ENCODE data around the gene PHKA2. TPM values are rescaled to one million over a fixed set of nuclear protein-coding genes. Genes with fewer than 3 reads are reported as not detected.

Gene PHKA2
- total RNA-seq, 2 experiments from 2014 or later, result 17.5 to 26.1 TPM

DNA sequence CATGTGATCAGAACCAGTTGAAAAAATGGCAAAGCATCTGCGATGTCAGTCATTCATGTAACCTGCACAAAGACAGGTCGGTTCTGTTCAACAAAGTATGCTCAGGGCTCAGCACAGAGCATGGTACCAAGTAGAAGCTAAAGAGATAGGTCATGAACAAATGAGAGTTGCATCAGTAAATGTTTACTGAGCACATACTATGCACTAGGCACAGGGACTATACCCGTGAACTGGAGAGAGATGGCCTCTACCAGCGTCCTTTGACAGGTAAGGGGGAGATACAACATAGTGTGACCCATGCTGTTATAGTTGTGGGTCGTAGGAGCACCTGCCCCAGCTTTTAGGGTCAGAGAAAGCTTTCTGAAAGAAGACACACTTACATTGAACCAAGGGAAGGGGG, 46.7 kb downstream of the PHKA2 start:
- Mint-ChIP-seq H3K36me3 (no peaks in the 10 kb centered on the region), H3K9me3 (ENCODE audit: low read depth) (no peaks in the 10 kb centered on the region), H3K27me3 (no peaks in the 10 kb centered on the region), H3K4me3 (no peak overlapping the region), H3K4me1 (no peaks in the 10 kb centered on the region), H3K27ac (no peak overlapping the region)
- ATAC-seq, result no peak
- no peak for DNase-seq
- CTCF ChIA-PET, result no interaction called here

DNA sequence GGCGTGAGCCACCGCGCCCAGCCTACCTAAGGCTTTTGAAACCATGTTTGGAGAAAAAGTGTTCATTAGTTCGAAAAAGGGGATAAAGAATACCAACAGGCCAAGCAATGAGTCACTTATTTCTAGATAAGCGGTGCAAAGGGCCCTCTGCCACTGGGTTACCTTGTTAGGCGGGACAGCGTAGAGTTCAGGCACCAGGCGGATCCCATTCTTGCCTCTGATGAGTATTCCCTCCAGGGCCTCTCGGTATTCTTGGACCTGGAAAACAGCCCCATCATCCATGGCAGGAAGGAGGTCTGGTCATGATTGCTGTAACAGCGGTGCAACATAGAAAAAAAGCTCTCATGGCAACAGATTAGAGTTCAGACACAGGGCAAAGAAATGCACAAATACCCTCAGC, 48.0 kb downstream of the PHKA2 start:
- CTCF ChIA-PET, result no interaction called here
- no peaks in the 10 kb centered on the region for H3K36me3 Mint-ChIP-seq
- no peak overlapping the region for H3K4me3 Mint-ChIP-seq
- no peak for ATAC-seq
- H3K4me1 Mint-ChIP-seq, result no peaks in the 10 kb centered on the region
- H3K27me3 Mint-ChIP-seq, result no peaks in the 10 kb centered on the region
- H3K9me3 Mint-ChIP-seq (ENCODE audit: low read depth), result no peaks in the 10 kb centered on the region
- H3K27ac Mint-ChIP-seq, result no peak overlapping the region
- no peak for DNase-seq

DNA sequence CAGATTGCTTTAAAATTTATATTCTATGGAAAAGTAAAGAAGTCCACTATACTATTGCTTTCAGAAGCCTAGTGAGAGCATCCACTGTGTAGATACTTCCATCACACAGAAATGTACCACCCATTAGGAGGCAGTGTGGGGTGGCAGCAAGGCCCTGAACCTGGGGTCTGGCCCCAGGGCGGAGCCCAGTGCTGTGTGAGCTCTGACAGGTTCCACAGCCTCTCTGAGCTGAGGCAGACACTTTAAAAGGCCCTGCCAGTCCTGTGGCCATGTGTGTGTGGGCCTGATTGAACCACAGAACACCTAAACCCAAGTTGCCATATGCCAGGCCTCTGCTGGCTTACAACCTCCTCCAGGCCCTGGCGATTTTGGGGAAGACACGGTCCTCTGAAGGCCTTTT, 49.2 kb downstream of the PHKA2 start:
- no peak overlapping the region for H3K27ac Mint-ChIP-seq
- DNase-seq, result no peak
- no peak for ATAC-seq
- H3K36me3 Mint-ChIP-seq, result no peaks in the 10 kb centered on the region
- CTCF ChIA-PET, result no interaction called here
- H3K4me3 Mint-ChIP-seq, result no peak overlapping the region
- no peaks in the 10 kb centered on the region for H3K9me3 Mint-ChIP-seq (ENCODE audit: low read depth)
- no peaks in the 10 kb centered on the region for H3K27me3 Mint-ChIP-seq
- H3K4me1 Mint-ChIP-seq, result no peaks in the 10 kb centered on the region

DNA sequence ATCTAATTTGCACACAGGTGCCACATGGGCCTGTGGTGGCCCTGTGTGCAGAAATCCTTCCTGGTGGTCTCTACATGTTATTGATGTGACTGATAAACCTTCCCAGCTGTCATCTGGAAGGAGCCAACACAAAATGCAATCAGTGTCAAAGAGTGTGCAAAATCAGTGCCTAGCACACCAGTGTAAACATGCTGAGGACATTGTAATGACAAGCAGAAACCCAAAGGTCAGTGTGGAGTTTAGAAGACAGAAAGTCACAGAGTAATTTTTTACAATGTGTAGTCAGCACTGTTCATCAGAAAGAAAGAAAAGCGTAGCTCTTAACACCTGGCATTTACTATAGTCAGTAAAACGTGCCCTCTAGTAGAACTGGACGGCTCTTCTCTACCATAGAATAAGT, 50.3 kb downstream of the PHKA2 start:
- CTCF ChIA-PET, result interaction anchor here (1.1 kb wide), 1 partner anchor 400 kb away, joined by 3 read pairs; no protein-coding TSS in a partner anchor
- Mint-ChIP-seq H3K9me3 (ENCODE audit: low read depth) (no peaks in the 10 kb centered on the region), H3K27me3 (no peaks in the 10 kb centered on the region), H3K4me1 (no peaks in the 10 kb centered on the region), H3K27ac (no peak overlapping the region), H3K36me3 (no peaks in the 10 kb centered on the region), H3K4me3 (no peak overlapping the region)
- ATAC-seq (no peak), DNase-seq (no peak)

DNA sequence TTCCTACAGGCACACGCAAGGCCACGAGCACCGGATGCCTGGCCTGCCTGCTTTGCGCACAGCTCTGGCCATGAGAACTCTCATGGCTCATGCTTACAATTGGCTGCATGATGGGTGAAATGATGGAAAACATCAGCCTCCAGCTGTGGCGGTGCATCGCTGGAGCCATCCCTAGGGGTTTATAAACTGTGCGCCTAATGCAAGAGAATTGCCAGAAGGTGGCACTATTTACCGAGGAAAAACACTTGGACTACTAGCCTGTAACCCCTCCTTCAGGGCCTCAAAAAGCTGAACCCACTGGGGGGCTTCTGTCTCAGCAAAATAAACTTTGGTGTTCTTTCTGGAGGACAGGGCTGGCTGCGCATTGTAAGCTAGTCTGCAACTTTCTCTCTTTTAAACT, 51.9 kb downstream of the PHKA2 start:
- no peak overlapping the region for H3K4me3 Mint-ChIP-seq
- H3K36me3 Mint-ChIP-seq, result no peaks in the 10 kb centered on the region
- no peaks in the 10 kb centered on the region for H3K4me1 Mint-ChIP-seq
- H3K27me3 Mint-ChIP-seq, result no peaks in the 10 kb centered on the region
- no peaks in the 10 kb centered on the region for H3K9me3 Mint-ChIP-seq (ENCODE audit: low read depth)
- ATAC-seq (no peak), DNase-seq (no peak)
- no peak overlapping the region for H3K27ac Mint-ChIP-seq
- CTCF ChIA-PET, result interaction anchor here (0.8 kb wide), 1 partner anchor 402 kb away, joined by 3 read pairs; no protein-coding TSS in a partner anchor

DNA sequence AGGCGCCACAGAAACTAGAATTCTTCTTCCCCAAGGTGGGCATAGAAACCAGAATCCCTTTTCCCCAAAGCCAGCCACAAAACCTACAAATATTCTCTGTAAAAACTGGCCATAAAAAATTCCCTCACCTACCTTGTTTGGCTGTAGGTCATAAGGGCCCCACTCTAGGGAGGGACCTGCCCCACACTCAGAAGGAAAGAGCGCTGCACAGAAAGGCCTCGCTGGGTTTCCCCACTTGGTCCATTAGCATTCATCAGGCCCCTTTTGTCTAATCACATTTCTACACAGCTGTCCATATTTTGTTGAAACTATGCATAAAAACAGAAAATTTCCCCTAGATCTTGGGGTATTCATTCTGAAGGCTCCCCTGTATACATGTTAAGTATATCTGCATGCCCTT, 54.1 kb downstream of the PHKA2 start:
- no peaks in the 10 kb centered on the region for H3K27me3 Mint-ChIP-seq
- no peaks in the 10 kb centered on the region for H3K36me3 Mint-ChIP-seq
- no peaks in the 10 kb centered on the region for H3K9me3 Mint-ChIP-seq (ENCODE audit: low read depth)
- ATAC-seq (no peak), DNase-seq (no peak)
- CTCF ChIA-PET, result no interaction called here
- no peaks in the 10 kb centered on the region for H3K4me1 Mint-ChIP-seq
- no peak overlapping the region for H3K27ac Mint-ChIP-seq
- no peak overlapping the region for H3K4me3 Mint-ChIP-seq

DNA sequence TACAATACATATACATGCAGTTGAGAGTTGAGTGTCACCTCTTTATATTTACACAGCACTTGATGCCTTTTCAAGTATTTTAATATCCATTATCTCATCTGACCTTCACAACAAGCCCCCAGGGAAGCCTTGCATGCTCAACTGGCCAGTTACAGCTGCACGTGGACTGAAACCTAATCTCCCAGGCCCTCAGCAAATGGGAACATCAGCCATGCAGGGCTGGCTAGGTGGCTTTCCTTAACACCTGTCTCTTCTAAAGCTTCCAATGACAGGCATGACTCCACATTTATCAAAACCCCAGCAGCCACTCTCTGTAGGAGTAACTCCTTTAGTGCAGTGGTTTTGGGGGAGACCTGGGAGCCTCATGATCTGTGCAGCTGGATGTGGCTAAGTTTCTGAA, 56.4 kb downstream of the PHKA2 start:
- Mint-ChIP-seq H3K27ac (no peak overlapping the region), H3K4me3 (no peak overlapping the region), H3K27me3 (no peaks in the 10 kb centered on the region), H3K4me1 (no peaks in the 10 kb centered on the region), H3K36me3 (no peaks in the 10 kb centered on the region), H3K9me3 (ENCODE audit: low read depth) (no peaks in the 10 kb centered on the region)
- DNase-seq, result no peak
- no peak for ATAC-seq
- CTCF ChIA-PET, result no interaction called here

DNA sequence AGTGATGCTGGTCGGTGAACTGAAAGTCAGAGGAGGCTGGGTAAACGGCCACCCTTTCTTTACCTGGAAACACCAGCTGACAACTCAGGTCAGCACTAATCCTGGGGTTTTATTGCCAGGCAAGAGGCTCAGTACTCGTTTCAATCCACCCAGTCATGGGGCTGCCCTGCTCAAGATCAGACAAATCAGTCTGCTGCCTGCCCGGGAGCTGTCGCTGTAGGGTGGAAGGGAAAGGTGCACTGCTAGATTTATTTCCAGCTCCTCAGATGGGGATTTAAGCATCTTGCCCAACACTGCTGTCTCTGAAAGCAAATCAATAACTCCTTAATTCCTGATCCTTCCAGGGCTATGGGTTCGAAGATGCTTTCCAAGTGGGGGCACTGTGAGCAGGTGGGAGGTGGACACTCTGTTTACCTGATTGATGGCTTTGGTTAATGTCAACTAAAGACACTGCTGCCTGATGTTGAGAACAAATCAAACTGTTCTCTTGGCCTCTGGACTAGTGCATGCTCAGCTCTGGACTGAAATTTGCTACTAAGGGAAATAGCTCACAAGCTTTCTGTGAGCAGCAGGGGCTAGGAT, 59.3 kb downstream of the PHKA2 start:
- H3K9me3 Mint-ChIP-seq (ENCODE audit: low read depth), result no peaks in the 10 kb centered on the region
- H3K4me1 Mint-ChIP-seq, result no peaks in the 10 kb centered on the region
- no peaks in the 10 kb centered on the region for H3K27me3 Mint-ChIP-seq
- H3K27ac Mint-ChIP-seq, result no peak overlapping the region
- ATAC-seq (no peak), DNase-seq (no peak)
- no peak overlapping the region for H3K4me3 Mint-ChIP-seq
- no peaks in the 10 kb centered on the region for H3K36me3 Mint-ChIP-seq
- CTCF ChIA-PET, result interaction anchor here (0.8 kb wide), 1 partner anchor 12 kb away, joined by 3 read pairs; no protein-coding TSS in a partner anchor

DNA sequence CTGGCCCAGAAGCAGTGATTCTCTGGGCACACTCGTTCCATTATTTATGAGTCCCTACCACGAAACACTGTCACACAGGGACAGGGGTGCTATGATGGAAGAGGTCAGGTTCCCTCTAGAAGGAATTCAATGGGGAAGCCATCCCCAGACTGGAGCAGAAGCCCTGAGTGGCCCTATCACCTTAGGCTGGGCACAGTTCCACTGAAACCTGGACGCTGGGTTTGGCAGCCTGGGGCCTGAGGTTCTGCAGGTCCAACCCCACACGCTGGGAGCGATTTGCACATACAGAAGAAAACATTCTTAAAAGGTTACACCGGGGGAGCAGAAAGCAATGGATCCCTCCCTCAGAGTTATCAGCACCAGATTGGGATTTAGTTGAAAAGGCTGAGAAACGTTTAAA, 63.3 kb downstream of the PHKA2 start:
- Mint-ChIP-seq H3K9me3 (ENCODE audit: low read depth) (no peaks in the 10 kb centered on the region), H3K27ac (no peak overlapping the region), H3K36me3 (peaks cover 24% of the 10 kb centered on the region), H3K4me1 (no peaks in the 10 kb centered on the region), H3K4me3 (no peak overlapping the region), H3K27me3 (no peaks in the 10 kb centered on the region)
- no peak for ATAC-seq
- CTCF ChIA-PET, result no interaction called here
- no peak for DNase-seq

DNA sequence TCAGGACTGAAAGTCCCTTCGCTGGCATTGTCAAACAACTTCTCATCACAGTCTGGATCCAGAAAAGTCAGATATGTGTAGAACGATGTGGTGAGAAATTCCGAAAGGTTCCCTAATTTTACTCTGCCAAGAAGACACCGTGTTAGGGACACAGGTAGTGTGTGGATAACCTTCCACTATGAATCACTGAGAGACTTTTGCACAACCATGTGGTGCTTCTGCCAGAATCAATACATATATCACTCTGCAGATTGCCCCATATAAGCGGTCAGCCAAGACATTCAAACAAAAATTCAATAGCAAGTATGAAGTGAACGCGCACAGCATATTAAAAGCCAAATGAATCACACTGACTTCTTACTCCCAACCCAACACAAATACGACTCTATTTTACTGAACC, 63.8 kb downstream of the PHKA2 start:
- Mint-ChIP-seq H3K27me3 (no peaks in the 10 kb centered on the region), H3K4me1 (no peaks in the 10 kb centered on the region), H3K9me3 (ENCODE audit: low read depth) (no peaks in the 10 kb centered on the region), H3K4me3 (no peak overlapping the region), H3K27ac (no peak overlapping the region), H3K36me3 (peaks cover 25% of the 10 kb centered on the region)
- no peak for DNase-seq
- no peak for ATAC-seq
- CTCF ChIA-PET, result no interaction called here

DNA sequence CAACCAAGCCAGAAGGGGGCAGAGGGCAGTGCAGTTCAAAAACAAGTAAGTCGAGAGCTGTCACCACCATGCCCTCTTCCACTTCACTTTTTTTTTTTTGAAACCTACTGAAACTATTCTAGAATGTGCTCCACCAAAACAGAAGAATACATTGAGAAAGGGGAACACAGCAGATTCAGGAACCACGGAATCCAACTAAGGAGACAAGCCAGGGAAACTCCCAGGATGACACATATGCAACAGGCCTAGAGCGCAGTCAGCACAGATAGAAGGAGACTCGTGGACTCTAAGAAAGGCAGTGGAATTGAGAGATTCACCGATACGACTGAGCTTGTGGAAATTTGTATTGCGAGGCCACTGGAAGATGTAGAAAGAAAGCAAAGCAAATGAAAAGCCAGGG, 66.1 kb downstream of the PHKA2 start:
- H3K4me3 Mint-ChIP-seq, result no peak overlapping the region
- CTCF ChIA-PET, result no interaction called here
- ATAC-seq (no peak), DNase-seq (no peak)
- peaks cover 25% of the 10 kb centered on the region for H3K36me3 Mint-ChIP-seq
- no peaks in the 10 kb centered on the region for H3K9me3 Mint-ChIP-seq (ENCODE audit: low read depth)
- H3K4me1 Mint-ChIP-seq, result no peaks in the 10 kb centered on the region
- no peak overlapping the region for H3K27ac Mint-ChIP-seq
- H3K27me3 Mint-ChIP-seq, result no peaks in the 10 kb centered on the region

DNA sequence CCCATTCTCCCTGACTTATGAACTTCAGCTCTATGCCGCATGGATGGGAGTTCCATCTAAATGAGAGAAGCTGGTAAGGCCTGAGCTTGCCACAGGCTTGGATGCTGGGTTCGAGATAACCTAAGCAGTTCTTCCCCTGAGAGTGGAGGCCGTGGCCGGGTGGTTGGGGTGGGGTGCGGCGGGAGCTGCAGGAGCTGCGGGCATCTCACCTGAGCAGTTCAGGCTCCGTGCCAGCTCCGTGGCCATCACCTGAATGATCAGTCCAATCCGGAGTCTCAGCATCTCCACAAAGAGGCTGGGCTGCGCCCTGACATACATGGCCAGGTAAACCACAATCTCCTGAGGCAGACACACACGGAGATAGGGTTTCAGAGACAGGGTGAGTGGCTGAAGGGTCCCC, 77.6 kb downstream of the PHKA2 start:
- Mint-ChIP-seq H3K4me3 (no peak overlapping the region), H3K27me3 (no peaks in the 10 kb centered on the region), H3K9me3 (ENCODE audit: low read depth) (no peaks in the 10 kb centered on the region), H3K27ac (no peak overlapping the region), H3K4me1 (no peaks in the 10 kb centered on the region), H3K36me3 (peaks cover 2% of the 10 kb centered on the region)
- no peak for DNase-seq
- CTCF ChIA-PET, result no interaction called here
- ATAC-seq, result no peak

DNA sequence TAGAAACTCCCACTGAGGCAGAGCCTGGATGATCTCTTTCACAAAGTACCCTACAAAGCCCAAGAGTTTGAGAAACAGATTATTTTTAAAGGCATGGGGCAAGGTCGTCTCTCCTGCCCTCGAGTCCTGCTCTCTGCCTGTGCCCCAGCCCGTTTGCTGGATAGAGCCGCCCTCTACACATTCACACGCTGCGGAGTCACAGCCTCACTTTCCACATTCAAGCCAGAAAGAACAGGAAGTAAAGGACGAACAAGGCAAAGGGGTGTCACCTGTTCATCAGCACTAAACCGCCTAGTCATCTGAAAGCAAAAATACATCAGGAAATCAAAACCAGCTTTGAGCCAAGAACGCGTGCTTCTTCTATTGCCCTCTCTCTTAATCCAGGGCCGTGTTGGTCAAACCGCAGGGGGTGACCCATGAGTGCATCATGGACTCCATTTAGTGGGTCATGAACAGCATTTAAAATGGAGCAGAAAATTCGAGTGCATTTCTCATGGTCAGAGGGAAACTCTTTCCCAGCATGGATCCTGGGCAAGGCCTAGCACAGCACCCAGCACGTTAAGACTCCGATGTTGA, 83.4 kb downstream of the PHKA2 start:
- ATAC-seq, result no peak
- peaks cover 5% of the 10 kb centered on the region for H3K36me3 Mint-ChIP-seq

DNA sequence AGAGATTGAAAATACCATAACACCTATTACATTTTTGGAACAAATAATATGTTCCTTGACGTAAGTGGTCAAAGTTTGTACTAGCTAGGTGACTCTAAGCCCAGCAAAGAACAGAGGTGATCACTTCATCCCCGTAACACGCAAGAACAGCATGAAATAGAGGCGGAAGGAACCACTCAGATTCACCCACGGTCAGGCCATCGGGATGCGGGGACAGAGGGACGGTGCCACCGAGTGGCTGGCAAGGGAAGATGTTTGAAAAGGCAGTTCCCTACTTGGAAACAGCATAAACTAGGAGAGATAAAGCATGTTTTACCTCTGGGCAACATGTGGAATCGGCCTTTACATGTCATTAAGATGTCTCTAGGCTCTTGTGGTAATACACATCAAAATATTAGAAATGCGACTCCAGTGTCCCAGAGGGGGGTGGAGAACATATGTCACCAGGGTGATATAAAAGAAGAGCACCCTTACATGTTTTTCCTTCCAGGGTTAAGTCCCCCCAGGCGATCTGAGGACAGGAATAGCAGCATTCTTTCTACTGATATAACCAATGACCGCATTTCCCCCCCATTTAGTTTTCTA, 84.0 kb downstream of the PHKA2 start:
- Mint-ChIP-seq H3K27ac (no peak overlapping the region), H3K4me3 (no peak overlapping the region), H3K36me3 (peaks cover 5% of the 10 kb centered on the region), H3K27me3 (no peaks in the 10 kb centered on the region), H3K9me3 (ENCODE audit: low read depth) (no peaks in the 10 kb centered on the region), H3K4me1 (no peaks in the 10 kb centered on the region)
- ATAC-seq (no peak), DNase-seq (no peak)
- CTCF ChIA-PET, result no interaction called here

More for the DNA sequence above, 83.4 kb downstream of the PHKA2 start:
- CTCF ChIA-PET, result no interaction called here
- Mint-ChIP-seq H3K4me3 (no peak overlapping the region), H3K4me1 (no peaks in the 10 kb centered on the region), H3K27me3 (no peaks in the 10 kb centered on the region), H3K9me3 (ENCODE audit: low read depth) (no peaks in the 10 kb centered on the region), H3K27ac (no peak overlapping the region)
- no peak for DNase-seq

Measured in activated CD8-positive, alpha-beta memory T cell treated with anti-CD3 and anti-CD28 coated beads, Interleukin-2, amount 10 ng/mL, durations not matched to agents 7 days and 5 days (primary cell).